NCI-H1105 treated with DMSO at 0.1 percent for 48 hours (cell line): Measurements from ENCODE around the gene ARHGAP10.

ENCODE experiments used
- DNase-seq: peaks from one replicate; lab custom pipeline; 2025; lab: John Stamatoyannopoulos, UW

ARHGAP10 gene

DNA sequence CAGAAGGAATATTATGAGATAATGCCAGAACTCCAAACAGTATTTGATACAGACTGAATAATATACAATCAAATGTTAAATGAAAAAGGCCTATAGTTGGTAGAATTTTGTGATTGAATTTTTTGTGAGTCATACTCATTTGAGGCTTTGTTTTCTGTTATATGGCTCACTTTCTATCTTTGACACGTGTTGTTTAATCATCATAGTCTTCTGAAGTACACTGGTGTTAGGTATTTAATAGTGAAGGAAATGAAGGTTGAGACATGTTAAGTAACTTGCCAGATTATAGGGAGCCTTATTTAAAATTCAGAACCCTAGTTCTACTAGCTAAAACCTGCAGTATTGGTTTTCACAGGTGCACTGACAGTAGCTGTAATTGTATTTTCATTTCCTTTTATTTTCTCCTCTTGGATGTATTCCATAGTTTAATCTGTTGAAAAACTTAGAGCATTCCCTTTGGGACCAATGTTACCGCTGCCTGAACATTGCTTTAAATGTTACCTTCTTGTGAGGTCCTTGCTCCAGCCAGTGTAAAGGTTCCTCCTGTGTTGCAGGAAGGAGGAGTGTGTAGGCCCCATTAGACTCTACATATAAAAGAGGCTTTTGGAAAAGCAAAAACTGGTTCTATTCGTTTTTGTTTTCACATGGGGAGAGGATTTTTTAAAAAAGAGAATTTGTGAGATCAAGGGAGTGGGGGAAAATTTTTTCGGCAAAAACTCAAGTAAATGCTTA, 224.1 kb downstream of the ARHGAP10 start:
- DNase-seq = no peak

DNA sequence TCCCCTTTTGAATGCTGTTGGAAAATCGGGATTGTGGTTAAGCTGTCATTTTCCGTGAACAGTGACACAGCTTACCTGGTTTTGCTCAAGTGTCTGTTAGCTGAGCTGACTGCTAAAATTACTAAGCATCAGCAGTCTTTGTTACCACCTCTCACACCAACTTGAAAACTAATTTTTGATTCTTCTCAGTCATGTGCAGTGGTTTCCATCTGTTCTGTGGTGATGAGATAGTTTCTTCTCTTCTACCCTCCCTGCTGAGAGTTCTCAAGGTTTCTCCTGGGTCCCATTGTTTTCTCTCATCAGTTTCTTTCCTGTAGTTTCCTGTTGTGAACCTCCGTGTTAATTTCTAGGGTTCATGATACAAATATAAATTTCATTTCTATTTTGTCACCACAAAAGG, 225.6 kb downstream of the ARHGAP10 start:
- DNase-seq = no peak

DNA sequence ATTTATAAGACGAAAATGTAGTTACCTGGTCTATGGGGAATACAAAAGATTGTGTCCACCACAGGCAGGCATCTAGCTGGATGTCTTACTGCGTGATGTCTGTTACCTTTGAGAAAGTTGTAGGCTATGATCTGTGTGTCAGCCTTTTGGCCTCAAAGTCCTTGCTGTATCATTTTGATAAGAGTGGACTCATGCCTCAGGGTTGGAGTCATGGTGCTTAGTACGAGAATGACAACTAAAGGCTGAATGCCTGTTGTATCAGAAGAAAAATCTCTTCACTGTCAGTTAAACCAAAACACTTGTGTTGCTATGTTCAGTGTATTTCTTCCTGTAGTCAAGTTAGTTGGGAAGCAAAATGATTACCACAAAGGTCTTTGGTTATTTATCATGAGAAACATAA, 226.2 kb downstream of the ARHGAP10 start:
- DNase-seq = no peak

DNA sequence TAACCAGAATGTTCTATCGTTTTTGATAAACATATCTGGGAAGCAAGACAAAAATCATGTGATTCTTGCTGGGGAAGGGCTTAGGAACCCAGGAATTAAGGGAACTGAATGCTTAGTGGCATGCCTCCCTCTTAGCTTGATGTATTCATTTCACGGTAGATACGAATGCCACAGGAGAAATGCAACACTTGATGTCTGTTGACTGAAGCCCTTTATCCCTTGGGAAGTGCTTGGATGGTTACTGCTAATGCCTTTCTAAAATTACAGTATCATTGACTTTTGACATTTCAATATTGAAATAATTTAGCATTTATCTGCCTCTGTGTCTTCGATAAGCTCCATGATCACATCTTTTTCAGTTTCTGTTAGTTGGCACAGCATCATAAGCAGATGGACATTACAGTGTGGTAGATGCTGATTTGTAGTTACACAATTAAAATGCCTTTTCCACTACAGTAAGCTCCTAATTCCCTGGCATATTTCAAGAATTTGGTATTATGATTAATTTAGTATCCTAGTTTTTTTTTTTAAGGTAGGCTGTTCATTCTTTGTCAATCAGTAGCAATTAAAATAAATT, 226.7 kb downstream of the ARHGAP10 start:
- DNase-seq = no peak

DNA sequence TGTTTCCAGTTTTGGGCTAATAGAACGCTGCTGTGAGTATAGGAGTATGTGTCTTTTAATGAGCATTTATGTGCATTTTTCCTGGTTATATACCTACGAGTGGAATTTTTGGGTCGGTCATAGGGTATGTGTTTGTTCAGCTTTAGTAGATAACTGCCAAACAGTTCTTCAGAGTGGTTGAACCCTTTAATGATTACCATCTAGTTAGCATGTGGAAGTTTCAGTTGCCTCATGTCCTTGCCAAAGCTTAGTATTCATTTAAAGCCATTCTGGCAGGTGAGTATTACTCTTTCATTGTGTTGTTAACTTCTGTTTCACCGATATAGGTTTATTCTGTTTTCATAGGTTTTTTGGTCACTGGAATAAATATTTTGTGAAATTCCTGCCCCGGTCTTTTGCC, 229.1 kb downstream of the ARHGAP10 start:
- DNase-seq = no peak

DNA sequence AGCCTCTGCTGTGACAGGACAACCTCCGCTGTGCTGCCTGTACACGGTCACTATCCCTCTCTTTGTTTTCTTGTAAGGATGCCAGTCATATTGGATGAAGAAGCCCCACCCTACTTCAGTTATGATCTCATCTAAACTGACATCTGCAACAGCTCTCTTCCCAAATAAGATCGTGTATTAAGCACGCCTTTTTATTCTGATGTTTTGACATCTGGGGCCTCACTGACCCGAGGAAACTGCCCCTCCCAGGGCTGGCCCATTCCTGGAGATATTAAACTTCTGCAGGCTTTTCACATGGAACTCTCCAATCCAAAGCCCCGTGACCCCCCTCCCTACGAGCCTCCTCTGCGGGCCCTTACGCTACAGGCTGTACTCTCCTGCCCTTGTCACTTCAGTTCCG, 232.0 kb downstream of the ARHGAP10 start:
- no peak for DNase-seq

DNA sequence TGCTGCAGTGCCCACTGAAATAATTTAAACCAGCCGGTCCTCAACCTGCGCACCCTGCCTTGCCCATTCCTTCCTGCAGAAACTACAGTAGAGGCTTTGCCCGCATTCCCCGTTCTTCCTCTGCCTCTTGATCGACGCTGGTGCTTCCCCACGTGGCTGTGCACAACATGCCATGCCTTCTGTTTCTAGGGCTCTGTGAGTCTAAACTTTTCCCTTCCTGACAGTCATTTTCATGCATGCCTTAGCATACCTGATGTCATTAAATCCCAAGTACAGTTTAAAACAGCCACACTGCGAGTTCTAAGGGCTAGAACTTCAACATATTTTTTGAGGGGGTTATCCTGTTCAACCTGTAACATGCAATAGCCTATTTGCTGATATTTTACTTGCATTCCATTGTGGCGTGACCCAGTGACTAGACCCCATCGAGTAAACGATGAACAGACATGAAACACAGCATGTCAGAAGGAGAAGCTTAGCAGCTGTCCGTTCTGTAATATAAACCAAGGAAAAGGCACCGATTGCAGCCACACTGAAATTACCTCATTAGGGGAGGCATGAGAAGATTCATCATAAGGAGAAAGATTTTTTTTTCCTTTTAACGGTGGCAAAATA, 232.5 kb downstream of the ARHGAP10 start:
- no peak for DNase-seq

DNA sequence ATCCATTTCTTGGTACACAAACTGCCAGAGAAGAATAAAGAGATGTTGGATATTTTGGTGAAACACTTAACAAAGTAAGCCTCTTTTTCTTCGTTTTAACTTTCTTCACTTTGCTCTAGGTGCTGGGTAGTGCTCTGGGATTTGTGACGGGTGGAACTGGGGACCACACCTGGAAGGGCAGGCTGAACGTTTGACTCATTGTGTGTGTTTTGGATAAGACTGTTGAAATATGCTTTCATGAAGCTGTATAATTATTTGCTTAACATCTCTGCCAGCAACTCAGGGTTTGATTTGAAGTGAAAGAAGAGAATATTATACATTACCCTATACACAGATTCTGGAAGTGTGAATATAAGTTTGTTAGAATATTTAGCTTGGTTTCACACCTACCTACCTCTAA, 233.2 kb downstream of the ARHGAP10 start:
- no peak for DNase-seq

DNA sequence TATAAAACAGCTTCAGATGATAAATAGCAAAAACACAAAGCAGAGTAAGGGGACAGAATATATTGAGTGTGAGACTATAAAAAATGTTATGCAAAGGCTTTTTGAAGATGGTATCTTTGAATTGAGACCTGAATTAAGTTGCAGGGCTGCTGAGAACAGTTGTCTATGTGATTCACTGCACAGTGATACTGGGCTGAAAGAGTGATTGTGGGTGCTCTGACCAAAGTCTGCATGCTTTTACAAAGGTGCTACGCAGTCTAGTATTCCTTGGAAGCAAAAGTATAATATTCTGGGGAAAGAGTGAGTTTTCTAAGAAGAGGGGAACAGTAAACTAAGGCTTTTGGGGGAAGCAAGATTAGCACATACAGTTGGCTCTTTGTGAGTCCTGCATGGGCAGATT, 234.0 kb downstream of the ARHGAP10 start:
- no peak for DNase-seq

DNA sequence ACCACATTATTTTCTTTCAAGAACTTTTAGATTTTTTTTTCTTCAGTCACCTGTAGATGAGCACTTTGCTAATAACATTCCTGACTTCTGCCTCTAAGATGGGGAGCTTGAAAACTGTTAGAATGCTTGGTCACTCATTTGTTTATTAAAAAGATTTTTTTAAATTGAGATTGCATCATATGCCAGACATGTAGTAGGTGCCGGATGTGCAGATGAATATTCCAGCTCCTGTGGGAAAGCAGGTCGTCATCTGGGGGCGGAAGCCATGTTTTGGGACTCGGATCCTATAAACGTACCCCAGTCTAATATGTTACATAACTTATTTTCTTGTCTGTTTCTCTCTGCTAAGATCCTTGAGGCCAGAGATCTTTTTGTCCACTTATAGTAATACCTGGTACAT, 236.8 kb downstream of the ARHGAP10 start:
- DNase-seq = no peak

DNA sequence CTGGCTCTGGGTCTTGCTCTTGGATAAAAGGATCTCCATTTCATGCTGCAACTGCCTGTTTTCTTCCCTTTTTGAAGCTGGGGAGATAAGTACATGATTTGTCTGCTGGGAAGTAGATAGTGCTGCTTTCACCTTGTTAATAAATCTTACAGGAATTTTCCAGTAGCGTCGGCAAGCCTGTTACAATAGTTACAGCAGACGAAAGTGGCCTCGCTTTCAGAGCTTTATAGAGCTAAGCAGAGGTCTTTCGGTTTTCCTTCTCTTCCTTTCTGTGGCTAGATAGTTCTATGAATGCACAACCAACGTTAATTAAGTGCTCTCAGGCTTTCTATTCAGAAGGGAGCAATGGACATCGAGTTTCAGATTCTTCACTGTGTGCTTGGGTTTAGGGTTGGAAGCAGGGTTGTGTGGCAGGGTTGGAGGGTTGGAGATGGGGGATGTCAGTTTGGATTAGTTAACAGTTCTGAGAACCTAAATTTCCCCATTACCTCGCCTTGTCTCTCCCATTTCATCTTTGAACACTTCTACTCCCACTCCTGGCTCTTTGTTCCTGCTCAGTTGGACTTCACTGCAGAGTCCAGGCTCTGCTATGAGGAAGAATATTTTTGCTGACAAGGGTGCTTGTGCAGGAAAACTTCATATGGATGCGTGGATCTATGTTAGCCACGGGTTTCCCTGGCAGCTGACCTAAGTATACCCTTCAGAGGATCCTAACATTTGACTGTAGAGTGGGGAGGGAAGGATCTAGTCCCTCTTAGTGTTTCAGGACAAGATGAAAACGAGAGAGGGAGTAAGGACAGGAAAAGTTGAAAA, 237.9 kb downstream of the ARHGAP10 start:
- no peak for DNase-seq

DNA sequence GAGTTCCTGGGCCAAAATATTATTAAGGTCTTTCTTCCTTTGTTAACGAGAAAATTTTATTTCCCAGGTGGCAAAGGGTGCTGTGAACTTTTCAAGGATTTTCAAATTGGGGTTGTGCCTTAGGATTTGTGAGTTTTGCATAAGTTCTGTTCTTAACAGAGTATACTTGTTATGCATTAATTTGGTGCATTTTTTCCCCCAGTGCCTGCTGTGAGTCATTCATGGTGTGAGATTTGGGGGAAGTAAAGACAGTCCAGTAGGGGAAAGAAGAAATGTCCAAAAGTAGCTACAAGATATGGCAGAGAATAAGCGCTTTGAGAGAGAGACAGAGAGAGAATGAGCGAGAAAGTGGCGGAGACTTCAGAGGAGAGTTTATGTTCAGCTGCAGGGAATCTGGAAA, 239.2 kb downstream of the ARHGAP10 start:
- no peak for DNase-seq

DNA sequence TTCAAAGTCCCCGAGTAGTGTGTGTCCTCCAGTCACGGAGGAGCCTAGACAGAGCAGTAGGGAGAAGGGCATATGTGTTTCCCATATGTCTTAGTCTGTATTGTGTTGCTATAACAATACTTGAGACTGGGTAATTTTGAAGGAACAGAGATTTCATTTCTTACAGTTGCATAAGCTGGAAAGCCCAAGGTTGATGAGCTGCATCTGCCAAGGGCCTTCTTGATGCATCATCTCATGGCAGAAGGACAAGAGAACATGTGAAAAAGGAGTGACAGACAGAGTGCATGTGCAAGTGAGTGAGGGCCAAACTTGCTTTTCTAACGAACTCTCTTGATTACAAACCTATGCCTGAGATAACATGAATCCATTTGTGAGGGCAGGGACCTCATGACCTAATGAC, 243.4 kb downstream of the ARHGAP10 start:
- no peak for DNase-seq

DNA sequence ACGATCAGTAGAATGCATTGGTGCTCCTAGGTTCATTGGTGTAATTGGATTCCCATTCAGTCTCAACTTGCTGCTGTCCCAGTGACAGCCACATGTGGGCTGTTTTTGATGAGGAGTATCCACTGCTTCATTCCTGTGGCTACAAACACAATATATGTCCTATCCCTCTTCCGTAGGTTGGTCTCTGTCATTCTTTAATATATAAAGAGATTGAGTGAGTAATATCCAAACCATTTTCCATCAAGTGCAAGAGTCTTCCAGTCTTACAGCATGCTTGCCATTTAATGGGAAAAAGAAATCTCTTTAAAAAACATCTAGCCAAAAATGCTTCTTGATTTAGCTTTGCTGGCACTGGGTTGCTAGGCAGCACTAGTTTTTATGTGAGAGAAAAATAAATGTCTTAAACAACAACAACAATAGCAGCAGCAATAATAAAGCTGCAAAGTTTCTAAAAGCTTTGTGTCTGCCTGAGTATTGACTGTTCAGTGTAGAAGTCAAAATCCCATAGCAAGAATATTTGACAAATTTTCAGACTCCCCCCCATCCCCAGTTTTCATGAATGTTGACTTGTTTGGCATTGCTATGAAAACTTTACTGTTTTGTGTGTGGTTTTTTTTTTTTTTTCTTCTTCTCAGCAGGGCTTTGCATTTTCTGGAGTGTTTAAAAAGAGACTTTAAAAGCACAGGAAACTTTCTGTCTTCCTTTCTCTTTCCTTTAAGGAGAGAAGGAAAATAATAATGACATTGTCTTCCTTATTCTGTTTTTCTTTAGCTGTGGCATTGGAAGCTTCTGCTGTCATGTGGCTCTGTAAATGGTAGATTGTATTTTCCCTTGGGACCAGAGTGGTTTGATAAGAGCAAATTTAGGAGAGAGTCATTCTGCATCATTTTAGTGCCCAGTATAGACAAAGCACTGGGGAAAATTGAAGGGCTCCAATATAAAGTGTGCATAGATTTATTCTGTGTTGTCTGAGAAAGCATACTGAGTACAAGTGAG, 244.3 kb downstream of the ARHGAP10 start:
- DNase-seq = no peak

DNA sequence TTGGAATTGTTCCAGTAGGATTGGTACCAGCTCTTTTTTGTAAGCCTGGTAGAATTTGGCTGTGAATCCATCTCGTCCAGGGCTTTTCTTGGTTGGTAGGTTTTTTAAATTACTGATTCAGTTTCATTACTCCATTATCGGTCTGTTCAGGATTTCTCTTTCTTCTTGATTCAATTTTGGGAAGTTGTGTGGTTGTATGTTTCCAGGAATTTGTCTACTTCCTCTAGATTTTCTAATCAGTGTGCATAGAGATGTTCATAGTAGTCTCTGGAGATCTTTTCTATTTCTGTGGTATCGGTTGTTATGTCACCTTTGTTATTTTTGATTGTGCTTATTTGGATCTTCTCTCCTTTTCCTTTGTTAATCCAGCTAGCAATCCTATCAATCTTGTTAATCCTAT, 248.7 kb downstream of the ARHGAP10 start:
- no peak for DNase-seq

DNA sequence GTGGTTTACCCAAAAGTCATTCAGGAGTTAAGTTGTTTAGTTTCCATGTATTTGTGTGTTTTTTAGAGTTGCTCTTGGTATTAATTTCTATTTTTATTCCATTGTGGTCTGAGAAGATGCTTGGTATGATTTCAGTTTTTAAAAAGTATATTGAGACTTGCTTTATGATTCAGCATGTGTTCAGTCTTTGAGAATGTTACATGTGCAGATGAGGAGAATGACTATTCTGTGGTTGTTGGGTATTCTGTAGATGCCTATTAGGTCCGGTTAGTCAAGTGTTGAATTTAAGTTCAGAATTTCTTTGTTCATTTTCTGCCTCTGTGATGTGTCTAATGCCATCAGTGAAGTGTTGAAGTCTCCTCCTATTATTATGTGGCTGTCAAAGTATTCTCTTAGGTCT, 249.4 kb downstream of the ARHGAP10 start:
- DNase-seq = no peak

DNA sequence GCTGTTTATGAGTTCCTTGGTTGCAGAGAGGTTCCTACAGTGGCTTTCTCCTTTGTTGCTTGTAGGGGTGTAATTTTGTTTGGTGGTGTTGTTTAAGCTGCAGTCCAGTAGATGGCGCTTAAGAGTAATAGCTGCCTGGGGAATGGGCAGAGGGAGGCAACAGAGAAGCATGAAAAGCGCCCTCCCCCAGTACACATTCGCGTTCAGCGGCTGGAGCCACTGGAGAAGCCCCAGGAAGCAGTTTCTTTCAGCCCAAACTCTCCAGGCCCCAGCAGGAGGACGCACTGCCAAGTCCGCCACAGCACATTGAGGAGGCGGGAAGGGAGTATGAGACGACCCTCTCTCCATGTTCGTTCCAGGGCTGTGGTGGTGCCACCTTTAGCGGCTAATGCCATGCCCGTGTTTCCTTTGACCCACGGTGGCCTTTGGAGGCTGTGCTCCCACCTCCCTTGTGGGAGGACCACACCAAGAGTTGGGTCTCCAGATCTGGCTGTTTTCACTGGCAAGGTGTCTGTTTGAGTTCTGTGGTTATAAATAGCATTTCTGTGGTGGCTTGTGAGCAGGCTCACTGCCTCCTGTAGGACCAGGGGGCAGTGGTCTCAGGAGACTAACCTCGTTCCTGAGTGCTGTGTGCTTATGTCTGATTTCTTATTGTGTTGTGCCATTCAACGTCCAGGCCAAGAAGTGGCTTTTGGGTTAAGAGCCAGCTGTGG, 252.3 kb downstream of the ARHGAP10 start:
- DNase-seq = peak; percentile 16

DNA sequence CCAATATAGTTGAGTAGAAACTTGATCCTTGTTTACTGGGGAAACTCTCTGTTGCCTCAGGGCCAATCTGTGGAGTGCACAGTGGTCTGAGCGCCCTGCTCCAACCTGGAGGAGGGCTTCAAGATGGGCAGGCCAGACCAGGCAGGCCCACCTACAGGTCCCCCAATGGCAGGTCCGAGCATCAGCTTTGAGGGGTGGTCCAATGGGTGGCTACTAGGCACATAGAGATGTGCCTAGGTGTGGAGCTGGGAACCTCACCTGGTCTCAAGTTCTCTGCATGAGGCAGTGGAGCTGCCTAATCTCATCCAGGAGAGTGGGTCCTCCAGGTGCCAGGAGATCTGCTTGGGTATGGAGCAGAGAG, 252.9 kb downstream of the ARHGAP10 start:
- DNase-seq = no peak

DNA sequence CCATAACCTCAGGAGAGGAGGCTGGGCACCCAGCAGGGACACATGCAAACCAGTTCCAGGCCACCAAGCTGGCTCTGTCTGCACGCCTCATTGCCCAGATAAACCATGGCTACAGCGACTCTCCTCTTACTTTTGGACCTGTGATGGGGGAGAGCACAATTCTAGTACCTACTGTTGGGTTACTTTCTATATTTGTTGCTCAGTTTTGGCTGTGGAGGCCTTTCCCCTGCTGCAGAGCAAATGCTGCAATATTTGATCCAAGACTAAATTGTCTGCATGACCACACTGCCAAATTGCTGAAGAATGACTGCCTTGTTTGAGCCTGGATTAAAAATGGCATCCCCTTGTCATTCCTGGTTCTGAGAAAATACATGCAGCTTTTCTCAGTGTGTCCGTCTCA, 253.5 kb downstream of the ARHGAP10 start:
- no peak for DNase-seq

DNA sequence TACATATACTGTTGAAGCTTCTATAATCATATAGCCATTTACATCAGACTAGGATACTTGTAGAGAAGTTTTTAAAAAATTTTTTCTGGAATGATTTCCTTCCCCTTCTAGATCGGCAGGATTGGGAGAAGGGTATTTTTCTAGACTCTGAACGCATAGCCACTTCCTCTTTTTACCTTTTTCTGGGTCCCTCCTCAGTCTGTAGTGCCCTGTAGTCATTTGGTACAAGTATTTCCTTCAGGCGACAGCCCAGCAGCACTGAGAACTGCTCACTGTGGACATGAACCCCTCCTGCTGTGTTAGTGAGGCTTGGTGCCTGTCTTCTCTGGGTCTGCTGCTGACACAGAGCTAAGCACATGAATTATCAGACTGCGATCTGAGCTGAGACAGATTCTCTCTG, 255.4 kb downstream of the ARHGAP10 start:
- no peak for DNase-seq
